Type B pancreatic cell (in vitro differentiated cells): Measurements from ENCODE around the gene PCDHGA6. TPM values are rescaled to one million over a fixed set of nuclear protein-coding genes. Genes with fewer than 3 reads are reported as not detected.

Source experiments
- DNase-seq: peaks from one replicate; pipeline ENCODE4 v3.0.0; 2021; ENCODE audit warnings: mixed read lengths; ENCODE audit not compliant: unreplicated experiment; ENCODE audit errors: extremely low spot score
- H3K27ac Mint-ChIP-seq: 2 replicates; pipeline ENCODE4 v1.8.0; 2021; ENCODE audit warnings: mild to moderate bottlenecking, mixed read lengths
- H3K27me3 Mint-ChIP-seq: 2 replicates; pipeline ENCODE4 v1.8.0; 2021; ENCODE audit warnings: mixed read lengths
- H3K36me3 Mint-ChIP-seq: 2 replicates; pipeline ENCODE4 v1.8.0; 2021; ENCODE audit warnings: mixed read lengths
- H3K4me1 Mint-ChIP-seq: one replicate; pipeline ENCODE4 v1.8.0; 2021; ENCODE audit warnings: mixed read lengths; ENCODE audit not compliant: unreplicated experiment
- H3K4me3 Mint-ChIP-seq: 2 replicates; pipeline ENCODE4 v1.8.0; 2021; ENCODE audit warnings: mild to moderate bottlenecking, mixed read lengths
- H3K9me3 Mint-ChIP-seq: 2 replicates; pipeline ENCODE4 v1.8.0; 2021; ENCODE audit warnings: mixed read lengths
- CTCF ChIP-seq: fragments of 200-600 bp; sonication (generic); conservative IDR thresholded peaks from 2 replicates; pipeline ENCODE4 v1.5.0; 2021; ENCODE audit warnings: antibody characterized with exemption, mild to moderate bottlenecking
- total RNA-seq: library from RNA; stranded (reverse); gene quantifications from 2 replicates; pipeline ENCODE4 v1.2.1, GENCODE V29; 2021; ENCODE audit warnings: low replicate concordance

The PCDHGA6 gene
- total RNA-seq, 1 donor from 2014 or later: 0.41 TPM

GRCh38 chr5:141349917-141350619 lies 23.6 kb upstream of the PCDHGA6 start, which contains the start of gene PCDHGB1:
TSS of gene PCDHGB1 (plus strand) at chr5:141350099. CDS start at chr5:141350261, 162 bp downstream.
- H3K4me3 Mint-ChIP-seq: peak within 1 kb of the TSS; percentile 61
- no peaks in the 10 kb centered on the region for H3K4me1 Mint-ChIP-seq
- no peak for DNase-seq
- H3K27me3 Mint-ChIP-seq: no peaks in the 10 kb centered on the region
- peaks cover 10% of the 10 kb centered on the region for H3K36me3 Mint-ChIP-seq
- peaks cover 16% of the 10 kb centered on the region for H3K9me3 Mint-ChIP-seq
- H3K27ac Mint-ChIP-seq: peak within 1 kb of the TSS; percentile 31
- peak; percentile 63 for TF ChIP-seq CTCF

- H3K4me1 Mint-ChIP-seq: no peaks in the 10 kb centered on the region
- TF ChIP-seq CTCF: no peak
- no peak overlapping the region for H3K4me3 Mint-ChIP-seq
- H3K9me3 Mint-ChIP-seq: peaks cover 10% of the 10 kb centered on the region
- H3K27ac Mint-ChIP-seq: no peak overlapping the region
- no peaks in the 10 kb centered on the region for H3K27me3 Mint-ChIP-seq
- H3K36me3 Mint-ChIP-seq: peaks cover 10% of the 10 kb centered on the region
- no peak for DNase-seq
Measured at GRCh38 chr5:141351591-141351990, 22.1 kb upstream of the PCDHGA6 start.

GRCh38 chr5:141354900-141355469 lies 18.7 kb upstream of the PCDHGA6 start, which contains the start of gene PCDHGA4:
TSS of gene PCDHGA4 (plus strand) at chr5:141355021. CDS start at chr5:141355108, 87 bp downstream.
- Mint-ChIP-seq H3K4me1 (no peaks in the 10 kb centered on the region), H3K36me3 (peaks cover 10% of the 10 kb centered on the region), H3K27me3 (no peaks in the 10 kb centered on the region), H3K9me3 (peaks cover 12% of the 10 kb centered on the region), H3K4me3 (no peak within 1 kb of the TSS), H3K27ac (no peak within 1 kb of the TSS)
- peak; percentile 59 for TF ChIP-seq CTCF
- DNase-seq: no peak

- peaks cover 9% of the 10 kb centered on the region for H3K9me3 Mint-ChIP-seq
- TF ChIP-seq CTCF: no peak
- H3K36me3 Mint-ChIP-seq: peaks cover 7% of the 10 kb centered on the region
- no peak overlapping the region for H3K4me3 Mint-ChIP-seq
- H3K27ac Mint-ChIP-seq: no peak overlapping the region
- no peaks in the 10 kb centered on the region for H3K27me3 Mint-ChIP-seq
- DNase-seq: no peak
- H3K4me1 Mint-ChIP-seq: no peaks in the 10 kb centered on the region
Measured at GRCh38 chr5:141355641-141356040, 18.1 kb upstream of the PCDHGA6 start.

GRCh38 chr5:141356133-141356532 lies 17.6 kb upstream of the PCDHGA6 start:
- no peak for TF ChIP-seq CTCF
- Mint-ChIP-seq H3K9me3 (peaks cover 9% of the 10 kb centered on the region), H3K27ac (no peak overlapping the region), H3K4me3 (no peak overlapping the region), H3K27me3 (no peaks in the 10 kb centered on the region), H3K36me3 (peaks cover 7% of the 10 kb centered on the region), H3K4me1 (no peaks in the 10 kb centered on the region)
- DNase-seq: no peak
